Putamen (tissue), 1 donor: ENCODE measurements around the gene RPS14.
"Not testable (repeated sequence)": the region's sequence is repeated elsewhere in the genome, so short reads cannot be mapped to it uniquely, and the experiment has no call there.

Source experiments
- DNase-seq: peaks from one replicate; pipeline ENCODE4 v3.0.0-alpha.2; 2016; ENCODE audit warnings: low spot score

Gene RPS14

DNA sequence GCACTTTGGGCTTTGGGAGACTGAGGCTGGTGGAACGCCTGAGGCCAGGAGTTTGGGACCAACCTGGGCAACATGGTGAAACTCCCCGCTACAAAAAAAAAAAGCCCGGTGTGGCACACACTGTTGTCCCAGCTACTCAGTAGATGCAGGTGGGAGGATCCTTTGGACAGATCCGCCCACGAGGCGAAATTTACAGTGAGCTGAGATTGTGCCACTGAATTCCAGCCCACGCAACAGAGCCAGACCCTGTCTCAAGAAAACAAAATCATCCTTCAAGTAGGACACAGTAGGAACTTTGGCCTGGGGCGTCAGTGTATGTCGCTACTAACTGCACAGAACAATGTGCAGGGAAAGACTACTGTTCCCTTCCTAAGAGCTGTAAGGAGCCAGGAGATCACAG lies 4.8 kb downstream of the RPS14 start:
- no peak for DNase-seq

DNA sequence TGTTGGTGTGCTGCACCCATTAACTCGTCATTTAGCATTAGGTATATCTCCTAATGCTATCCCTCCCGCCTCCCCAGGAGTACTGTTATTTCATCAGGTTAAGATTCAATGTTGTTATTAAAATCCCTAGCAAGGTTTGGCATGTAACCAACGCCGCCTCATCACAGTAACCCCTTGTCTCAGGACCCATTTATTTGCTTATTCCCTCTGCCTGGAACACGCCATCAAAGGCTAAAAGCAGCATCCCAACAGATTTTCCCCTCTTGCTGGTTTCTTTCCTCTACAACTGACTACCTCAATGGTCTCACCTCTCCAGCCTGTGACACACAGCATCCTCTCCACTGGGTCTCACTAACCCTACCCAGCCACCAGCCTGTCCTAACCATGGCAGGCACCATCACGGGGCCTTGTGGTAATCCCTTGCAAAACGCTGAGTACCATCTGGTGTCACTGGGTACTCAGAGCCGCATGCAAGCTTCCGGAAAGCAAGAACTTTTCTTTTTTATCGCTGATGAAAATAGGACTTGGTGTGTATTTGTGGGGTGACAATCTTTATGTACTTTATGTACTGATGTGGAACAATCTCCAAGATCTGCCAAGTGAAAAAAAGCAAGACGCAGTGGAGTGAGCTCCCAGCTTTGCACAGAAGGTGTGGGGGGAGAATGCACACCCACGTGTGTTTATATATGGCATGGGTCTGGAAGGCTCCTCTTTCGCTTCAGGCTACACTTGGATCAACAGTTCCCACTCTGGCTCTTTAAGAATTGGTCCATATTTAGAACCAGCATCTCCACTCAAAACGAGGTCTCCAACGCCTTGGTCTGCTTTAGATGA lies 6.1 kb downstream of the RPS14 start:
- no peak for DNase-seq

DNA sequence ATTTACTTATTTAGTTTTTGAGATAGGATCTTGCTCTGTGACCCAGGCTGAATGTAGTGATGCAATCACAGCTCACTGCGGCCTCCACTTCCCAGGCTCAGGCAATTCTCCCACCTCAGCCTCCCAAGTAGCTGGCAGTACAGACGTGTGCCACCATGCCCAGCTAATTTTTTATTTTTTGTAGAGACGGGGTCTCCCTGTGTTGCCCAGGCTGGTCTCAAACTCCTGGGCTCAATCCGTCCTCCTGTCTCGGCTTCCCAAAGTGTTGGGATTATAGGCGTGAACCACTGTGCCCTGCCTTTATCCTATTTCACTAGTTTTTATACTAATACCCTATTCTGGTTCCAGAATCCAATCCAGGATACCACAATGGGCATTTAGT lies 6.8 kb downstream of the RPS14 start:
- DNase-seq, result no peak

DNA sequence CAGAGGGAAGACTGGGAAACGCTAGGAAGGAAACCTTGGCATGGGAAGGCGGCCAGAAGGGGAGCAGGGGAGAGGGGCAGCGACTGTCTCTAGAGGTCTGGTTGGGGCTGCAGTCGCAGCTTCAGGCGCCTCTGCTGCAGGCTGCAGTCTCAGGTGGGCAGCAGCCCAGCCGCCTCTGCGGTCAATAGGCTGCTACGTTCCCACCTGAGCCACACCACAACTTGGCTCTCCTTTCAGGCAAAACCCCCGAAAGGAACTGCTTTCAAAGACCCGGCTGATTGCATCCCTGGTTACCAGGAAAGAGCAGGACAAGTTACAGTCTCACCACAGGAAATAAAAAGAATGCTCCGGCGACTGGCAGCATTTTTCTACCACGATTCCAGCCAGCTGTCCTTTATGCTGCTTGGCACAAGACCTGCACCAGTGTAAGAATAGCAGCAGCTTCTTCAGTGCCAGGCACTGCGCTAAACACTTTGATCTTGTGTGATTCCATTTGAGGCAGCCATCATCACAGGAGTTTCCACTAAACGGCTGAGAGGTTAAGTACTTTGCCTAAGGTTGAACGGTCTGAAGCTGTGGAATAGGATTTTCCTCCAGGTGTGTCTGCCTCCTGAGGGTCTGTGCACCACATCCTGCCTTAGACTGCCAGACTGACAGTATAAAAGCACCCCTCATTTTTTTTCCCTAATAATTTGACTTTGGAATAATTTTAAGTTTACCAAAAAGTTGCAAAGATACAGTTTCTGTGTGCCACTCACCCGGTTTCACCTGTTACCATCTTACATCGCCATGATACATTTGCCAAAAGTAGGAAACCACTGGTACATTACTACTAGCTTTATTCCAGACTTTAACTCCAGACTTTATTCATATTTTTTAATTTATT lies 7.5 kb downstream of the RPS14 start:
- DNase-seq, result no peak

DNA sequence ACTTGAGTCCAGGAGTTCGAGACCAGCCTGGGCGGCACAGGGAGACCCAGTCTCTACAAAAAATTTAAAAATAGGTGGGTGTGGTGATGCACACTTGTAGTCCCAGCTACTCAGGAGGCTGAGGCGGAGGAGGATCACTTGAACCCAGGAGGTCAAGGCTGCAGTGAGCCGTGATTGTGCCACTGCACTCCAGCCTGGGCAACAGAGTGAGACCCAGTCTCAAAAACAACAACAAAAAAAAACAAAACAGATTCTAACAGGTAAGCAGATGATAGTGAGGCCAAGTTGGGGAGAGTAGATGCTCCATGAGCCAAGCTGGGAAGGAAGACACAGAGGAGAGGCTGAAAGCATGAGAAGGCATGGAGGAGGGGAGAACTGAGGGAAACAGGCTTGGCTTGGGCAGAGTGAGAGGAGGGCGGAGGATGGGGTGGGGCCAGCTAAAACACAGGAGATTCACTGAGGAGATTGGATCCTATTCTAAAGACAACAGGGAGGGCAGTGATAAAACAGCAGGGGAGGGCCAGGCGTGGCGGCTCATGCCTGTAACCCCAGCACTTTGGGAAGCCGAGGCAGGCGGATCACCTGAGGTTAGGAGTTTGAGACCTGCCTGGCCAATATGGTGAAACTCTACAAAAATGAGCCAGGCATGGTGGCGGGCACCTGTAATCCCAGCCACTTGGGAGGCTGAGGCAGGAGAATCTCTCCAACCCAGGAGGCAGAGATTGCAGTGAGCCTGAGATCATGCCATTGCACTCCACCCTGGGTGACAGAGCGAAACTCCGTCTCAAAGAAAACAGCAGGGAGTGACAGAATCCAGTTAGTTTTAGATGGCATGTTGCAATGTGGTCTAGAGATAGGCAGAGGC lies 8.4 kb downstream of the RPS14 start:
- no peak for DNase-seq

DNA sequence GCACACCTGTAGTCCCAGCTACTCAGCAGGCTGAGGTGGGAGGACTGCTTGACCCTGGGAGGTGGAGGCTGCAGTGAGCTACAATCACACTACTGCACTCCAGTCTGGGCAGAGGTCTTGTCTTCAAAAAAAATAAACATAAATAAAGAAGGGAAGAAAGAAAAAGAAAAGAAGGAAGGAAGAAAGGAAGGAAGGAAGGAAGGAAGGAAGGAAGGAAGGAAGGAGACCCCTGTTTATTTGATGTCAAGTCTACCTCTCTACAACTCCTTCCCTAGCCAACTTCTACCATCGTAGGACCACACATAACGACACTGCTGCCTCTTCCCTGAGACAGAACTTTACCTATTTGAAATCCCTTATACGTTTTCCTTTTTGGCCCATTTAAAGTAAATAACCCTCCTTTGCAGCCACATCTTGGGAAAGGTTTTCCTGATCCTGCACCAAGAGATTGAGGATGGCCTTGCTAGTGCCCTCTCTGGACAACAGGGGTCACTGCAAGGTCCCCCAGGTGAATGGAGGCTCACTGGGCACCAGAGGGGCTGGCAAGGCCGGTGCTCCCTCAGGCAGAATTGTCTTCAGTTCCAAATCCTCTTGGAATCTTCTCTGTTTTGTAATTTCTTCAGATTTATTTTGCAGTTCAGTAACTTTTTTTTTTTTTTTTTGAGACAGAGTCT lies 10.5 kb downstream of the RPS14 start:
- DNase-seq, result no peak

DNA sequence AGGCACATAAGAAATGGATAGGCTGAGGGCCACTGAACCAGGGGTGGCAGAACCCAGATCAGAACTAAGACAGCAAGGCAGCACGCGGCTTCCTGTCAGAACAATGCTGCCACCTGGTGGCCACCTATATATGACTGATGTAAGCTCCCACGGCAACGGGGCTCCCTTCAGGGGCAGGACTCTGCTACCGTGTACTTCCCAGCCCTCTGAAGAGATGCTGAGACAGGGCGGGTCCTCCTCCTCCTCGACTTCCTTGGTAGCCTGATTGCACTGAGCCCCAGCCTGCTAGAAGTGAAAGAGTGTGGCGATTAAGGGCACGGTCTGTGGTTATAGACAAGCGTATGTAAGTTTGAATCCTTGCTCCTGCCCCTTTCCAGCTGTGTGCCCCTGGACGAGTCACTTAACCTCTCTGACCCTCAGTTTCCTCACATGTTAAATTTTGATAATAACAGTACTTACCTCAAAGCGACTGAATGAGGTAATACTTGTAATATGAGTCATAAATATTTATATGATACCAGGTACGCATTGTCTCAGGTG lies 13.3 kb downstream of the RPS14 start:
- DNase-seq, result peak; percentile 86

DNA sequence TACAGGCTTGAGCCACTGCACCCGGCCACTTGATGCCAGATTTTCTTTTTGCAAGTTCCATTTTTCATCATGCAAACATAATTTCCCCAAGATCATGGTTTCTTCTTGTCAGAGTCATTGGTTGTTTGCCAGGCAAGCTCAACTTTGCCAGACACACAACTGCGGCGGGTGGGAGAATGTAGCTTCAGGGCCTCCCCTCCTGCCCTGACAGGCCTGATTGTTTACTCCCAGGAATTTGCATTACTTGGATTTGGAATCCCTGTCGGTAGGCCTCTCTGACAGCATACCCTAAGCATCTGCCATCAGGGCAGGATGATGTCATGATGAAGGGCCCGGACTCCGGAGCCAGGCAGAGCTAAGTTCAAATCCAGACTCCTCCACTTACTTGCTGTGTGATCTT lies 15.1 kb downstream of the RPS14 start:
- DNase-seq, result no peak

DNA sequence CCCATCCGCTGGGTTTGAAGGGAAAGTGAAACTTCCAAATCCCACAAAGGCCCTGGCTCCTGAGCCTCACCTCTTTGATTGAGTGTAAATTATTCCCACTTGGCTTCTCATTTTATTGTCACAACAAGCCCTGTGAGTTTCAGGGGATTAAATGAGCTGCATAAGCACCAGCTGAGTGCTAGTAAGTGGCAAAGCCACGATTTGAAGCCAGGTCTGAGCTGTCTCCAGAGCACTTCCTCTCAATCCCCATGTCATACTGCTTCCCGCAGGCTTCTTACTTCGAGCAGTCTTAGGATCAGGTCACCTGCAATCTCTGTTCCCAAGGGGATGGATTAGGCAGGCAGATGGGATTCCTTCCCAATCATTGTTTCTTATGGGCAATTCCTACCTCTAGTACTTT lies 18.0 kb downstream of the RPS14 start:
- DNase-seq, result no peak

DNA sequence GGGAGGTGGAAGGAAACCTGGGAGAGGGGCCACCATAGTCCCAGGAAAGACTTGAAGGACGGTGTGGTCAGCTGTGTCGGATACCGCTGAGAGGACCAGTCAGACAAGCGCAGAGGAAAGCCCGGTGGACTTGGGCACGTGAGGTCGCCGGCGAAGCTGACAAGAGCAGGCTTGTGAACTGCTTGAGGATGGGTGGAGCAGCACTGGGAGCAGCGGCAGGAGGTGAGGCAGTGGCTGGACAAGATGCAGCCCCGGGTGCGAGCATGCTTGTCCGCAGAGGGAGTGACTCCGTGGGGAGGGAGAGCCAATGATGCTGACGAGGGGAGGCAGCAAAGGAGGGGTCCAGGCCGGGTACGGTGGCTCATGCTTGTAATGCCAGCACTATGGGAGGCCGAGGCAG lies 18.5 kb downstream of the RPS14 start:
- no peak for DNase-seq

DNA sequence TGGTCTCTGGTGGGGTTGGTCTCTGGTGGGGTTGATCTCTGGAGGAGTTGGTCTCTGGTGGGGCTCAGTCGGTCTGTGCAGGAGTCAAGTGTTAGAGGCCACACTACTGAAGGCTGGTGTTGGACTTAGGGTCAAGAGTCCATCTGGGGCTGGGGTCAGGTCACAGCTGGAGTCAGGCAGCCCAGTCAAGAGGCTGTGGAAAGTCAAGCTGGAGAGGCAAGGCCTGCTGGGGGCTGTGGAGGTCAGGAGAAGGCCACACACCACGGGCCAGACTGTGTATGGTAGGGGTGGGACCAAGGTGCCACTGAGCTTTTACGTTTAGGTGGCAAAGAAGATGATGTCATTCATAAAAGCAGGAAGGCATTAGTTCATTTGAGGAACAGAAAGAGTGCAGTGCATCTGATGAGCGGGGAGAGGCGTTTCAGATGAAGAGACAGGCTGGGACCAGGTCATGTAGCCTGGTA lies 20.1 kb downstream of the RPS14 start:
- no peak for DNase-seq

DNA sequence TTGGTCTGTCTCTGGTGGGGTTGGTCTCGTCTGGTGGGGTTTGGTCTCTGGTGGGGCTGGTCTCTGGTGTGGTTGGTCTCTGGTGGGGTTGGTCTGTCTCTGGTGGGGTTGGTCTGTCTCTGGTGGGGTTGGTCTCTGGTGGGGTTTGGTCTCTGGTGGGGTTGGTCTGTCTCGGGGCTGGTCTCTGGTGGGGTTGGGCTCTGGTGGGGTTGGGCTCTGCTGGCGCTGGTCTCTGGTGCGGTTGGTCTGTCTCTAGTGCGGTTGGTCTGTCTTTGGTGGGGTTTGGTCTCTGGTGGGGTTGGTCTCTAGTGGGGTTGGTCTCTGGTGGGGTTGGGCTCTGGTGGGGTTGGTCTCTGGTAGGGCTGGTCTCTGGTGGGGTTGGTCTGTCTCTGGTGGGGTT lies 20.6 kb downstream of the RPS14 start:
- no peak for DNase-seq

DNA sequence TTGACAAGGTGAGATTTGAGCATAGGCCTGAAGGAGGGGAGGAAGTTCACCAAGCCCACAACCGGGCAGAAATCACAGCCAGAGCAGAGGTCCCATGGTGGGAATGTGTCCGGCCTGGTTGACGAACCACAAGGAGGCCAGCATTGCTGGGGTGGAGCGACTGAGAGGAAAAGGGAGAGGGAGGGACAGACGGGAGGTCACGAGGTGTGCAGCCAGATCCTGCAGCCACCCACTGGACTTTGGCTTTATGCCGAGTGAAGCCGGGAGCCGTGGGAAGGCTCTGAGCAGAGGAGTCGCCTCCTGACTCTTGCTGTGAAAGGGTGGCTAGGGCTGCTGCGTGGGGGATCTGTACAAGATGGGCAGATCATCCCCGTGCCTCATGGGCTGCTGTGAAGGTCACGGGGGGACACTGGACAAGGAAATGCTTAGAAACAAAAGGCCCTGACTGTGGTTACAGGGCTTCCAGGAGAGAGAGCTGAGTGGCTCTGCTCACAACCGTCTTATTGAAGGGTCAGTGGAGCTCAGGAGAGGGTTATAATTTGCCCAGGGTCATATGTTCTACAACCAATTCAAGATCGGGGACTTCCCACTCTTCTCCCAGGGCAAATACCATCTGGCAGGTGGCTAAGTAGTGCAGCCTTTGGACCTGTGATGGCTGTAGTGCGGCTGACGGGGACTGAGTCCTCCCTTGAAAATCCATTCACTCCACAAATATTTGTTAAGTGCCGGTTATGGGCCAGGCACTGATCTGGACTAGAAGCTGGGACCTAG lies 21.2 kb downstream of the RPS14 start:
- DNase-seq, result peak; percentile 65

DNA sequence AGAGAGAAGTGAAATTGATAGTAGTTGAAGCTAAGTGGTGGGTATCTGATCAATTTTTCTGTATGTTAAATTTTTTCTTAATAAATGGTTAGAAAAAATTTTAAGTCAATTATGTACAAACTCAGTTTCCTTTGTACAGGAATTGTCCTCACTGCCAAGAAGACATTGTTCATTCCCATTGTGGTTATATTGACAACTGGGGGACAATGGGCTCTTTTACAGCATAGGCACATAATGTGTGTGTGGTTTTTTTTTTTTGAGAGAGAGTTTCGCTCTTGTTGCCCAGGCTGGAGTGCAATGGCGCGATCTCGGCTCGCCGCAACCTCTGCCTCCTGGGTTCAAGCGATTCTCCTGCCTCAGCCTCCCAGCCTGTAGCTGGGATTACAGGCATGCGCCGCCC lies 23.4 kb downstream of the RPS14 start:
- peak; percentile 80 for DNase-seq

DNA sequence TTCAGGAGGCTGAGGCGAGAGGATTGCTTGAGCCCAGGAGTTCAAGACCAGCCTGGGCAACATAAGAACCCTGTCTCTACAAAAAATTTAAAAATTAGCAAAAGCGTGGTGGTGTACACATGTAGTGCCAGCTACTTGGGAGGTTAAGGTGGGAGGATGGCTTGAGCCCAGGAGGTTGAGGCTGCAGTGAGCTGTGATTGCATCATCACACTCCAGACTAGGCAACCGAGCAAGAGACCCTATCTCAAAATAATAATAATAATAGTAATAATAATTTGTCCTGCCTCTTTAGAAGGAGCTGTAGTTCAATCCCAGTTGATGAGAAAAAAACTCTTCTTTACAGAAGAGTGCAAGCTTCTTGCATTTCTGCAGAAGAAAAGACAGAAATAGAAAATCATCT lies 26.8 kb downstream of the RPS14 start:
- DNase-seq, result no peak

DNA sequence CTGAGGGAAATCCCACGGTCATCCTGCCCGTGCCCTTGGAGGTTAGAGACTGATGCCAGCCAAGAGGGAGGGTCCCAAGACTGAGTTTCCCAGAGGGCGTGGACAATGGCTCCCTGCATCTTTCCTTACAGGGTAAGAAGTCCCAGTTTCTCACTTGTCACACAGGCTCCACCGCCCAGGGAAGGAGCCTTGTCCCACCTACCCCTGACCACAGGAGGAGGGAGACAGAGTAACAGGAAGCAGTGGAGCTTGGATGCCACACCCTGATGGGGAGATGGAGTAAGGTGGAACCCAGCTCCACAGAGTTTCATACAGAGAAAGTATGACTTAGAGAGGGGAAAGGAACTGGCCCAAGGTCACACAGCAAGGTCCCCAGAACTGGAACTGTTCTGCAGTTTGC lies 27.5 kb downstream of the RPS14 start:
- DNase-seq, result no peak

DNA sequence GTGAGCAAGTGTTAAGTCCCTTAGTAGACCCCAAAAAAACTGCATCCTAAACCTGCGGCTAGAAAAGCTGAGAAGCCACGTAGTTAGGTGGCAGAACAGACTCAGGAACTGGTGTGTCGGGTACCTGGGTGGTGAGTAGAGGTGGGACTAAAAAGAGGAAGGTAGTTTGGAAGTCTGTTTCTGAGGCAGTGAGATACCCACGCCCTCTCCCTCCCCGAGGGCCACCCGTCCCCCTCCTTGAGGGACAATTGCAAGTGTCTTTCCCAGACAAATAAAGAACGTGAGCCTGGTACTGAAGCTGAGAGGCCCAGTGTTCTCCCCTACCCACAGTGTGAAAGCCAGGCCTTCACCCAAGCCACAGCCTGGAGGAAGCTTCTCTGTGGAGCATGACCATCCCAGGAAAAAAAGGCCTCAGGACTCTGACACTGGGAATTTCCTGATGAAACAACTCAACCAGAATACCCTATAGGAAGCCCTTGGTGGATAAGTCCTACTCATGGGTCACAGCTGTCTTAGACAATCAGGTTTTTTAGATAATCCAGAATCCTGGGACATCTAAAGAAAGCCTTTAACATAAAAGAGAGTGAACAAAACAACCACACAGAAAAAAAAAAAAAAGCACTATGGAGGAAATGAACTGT lies 29.8 kb downstream of the RPS14 start:
- DNase-seq, result no peak

DNA sequence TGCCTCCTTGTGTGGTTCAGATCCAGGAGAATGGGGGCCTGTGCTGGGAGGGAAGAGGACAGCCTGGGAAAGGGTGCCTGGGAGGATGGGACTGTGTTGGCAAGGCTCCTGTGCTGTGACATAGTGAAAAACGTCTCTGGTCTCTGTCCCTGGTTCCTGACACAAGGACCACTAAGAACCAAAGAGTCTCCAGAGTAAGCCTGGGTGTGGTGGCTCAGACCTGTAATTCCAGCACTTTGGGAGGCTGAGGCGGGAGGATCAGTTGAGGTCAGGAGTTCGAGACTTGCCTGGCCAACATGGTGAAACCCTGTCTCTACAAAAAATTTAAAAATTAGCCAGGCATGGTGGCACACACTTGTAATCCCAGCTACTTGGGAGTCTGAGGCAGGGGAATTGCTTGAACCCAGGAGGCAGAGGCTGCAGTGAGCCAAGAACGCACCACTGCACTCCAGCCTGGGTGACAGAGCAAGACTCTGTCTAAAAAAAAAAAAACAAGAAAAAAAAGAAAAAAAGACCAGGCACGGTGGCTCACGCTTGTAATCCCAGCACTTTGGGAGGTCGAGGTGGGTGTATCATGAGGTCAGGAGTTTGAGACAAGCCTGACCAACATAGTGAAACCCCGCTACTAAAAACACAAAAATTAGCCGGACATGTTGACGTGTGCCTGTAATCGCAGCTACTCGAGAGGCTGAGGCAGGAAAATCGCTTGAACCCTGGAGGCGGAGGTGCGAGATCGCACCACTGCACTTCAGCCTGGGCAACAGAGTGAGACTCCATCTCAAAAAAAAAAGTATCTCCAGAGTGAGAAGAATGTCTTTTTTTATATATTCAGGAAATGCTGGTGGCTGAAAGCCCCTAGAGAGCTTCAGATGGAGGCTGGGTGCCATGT lies 35.4 kb downstream of the RPS14 start:
- not testable (repeated sequence) for DNase-seq
